GM18517 (cell line): ENCODE measurements around the gene SPTBN4.
"Not testable (repeated sequence)": the region's sequence is repeated elsewhere in the genome, so short reads cannot be mapped to it uniquely, and the experiment has no call there.

ENCODE experiments used
- ATAC-seq: cut with Tn5 transposase; IDR thresholded peaks from one replicate; pipeline ENCODE4 v1.9.1; 2021; ENCODE audit warnings: mild to moderate bottlenecking, moderate library complexity; ENCODE audit not compliant: unreplicated experiment

SPTBN4 gene

DNA sequence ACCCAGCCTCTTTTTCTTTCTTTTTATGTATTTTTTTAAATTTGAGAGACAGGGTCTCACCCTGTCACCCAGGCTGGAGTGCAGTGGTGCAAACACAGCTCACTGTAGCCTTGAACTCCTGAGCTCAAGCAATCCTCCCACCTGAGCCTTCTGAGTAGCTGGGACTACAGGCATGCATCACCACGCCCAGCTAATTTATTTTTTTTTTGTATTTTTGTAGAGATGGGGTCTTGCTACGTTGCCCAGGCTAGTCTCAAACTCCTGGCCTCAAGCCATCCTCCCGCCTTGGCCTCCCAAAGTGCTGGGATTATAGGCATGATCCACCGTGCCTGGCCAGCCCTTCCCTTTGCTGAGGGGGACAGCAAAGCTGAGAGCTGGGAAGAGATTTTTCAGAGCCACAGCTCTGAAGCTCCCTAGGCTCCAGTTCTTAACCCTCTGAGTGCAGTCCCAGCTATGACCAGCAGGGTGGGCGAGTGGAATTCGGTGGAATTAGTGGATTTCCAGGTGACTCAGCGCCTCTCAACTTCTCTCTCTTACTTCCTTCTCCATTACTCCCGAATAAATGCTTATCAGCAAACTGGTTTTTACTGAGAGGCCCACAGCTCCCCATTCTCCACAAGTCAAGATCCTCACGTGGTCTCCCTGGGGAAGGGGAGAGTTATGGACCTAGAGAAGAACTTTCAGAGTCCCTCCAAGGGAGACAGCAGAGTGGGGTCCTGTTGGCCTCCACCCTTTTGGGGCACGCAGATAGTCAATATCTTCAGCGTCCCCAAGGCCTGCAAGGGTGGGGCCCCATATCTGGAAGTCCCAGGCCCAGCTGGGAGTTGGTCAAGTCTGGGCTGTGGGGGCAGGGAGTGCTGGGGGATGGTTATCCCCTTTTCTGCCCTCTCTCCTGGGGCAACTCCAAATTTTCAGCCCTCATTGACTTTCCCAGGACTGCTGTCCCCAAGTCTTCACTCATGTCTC lies 2.5 kb upstream of the SPTBN4 start:
- ATAC-seq: no peak

GRCh38 chr19:40465025-40465556 lies 1.7 kb upstream of the SPTBN4 start:
- no peak for ATAC-seq

DNA sequence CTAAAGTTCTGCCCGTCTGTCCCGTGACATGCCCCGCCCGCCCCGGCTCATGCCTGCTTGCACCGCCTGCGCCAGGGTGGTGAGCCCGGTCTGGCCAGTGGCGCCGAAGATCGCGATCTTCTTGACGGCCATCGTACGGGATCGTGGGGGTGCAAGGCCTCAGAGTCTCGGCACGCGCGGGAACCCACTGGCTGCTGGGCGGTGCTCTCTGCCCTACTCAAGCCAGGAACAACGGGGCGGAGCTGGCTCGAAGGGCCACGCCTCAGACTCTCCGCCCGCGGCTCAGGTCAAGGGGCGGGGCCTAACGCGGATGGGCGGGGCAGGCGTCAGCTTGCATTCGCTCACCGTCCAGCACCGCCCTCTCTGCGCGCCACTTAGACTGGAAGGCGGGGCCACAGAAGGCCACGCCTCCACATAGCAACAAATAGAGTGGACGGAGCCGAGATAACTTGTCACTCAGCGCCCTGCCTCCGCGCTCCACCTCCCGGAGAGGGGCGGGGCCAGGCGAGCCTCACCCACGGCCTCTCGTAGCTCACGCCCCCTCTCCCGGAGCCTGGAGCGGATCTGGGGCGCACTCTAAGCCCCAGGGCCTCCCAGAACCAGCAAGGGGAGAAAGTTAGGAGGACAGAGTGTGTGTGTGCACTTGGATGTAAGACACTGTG lies 1.1 kb upstream of the SPTBN4 start, which contains the start of gene BLVRB:
Gene BLVRB, minus strand, starts transcription at position 189 of the 662 bp plus-strand sequence. Its CDS starts 57 bp downstream, at position 132.
- ATAC-seq: peak; percentile 86

GRCh38 chr19:40466219-40466984 lies 399 bp upstream of the SPTBN4 start:
- peak; percentile 38 for ATAC-seq

GRCh38 chr19:40469011-40469410 lies 2.2 kb downstream of the SPTBN4 start:
- no peak for ATAC-seq

- ATAC-seq: no peak
Observed at GRCh38 chr19:40471111-40471510, 4.3 kb downstream of the SPTBN4 start.

GRCh38 chr19:40472516-40472915 lies 5.7 kb downstream of the SPTBN4 start:
- ATAC-seq: no peak

DNA sequence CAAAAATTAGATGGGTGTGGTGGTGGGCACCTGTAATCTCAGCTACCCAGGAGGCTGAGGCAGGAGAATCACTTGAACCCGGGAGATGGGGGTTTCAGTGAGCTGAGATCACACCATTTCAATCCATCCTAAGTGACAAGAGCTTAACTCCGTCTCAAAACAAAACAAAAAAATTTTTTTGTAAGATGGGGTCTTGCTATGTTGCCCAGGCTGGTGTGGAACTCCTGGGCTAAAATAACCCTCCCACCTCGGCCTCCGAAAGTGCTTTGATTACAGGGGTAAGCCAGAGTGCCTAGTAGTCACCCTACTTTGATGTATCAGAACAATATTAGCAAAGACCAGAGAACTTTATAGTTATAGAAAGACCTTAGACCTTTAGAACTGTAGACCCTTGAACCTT lies 7.9 kb downstream of the SPTBN4 start:
- ATAC-seq: no peak

GRCh38 chr19:40475878-40476644 lies 9.3 kb downstream of the SPTBN4 start:
- not testable (repeated sequence) for ATAC-seq

DNA sequence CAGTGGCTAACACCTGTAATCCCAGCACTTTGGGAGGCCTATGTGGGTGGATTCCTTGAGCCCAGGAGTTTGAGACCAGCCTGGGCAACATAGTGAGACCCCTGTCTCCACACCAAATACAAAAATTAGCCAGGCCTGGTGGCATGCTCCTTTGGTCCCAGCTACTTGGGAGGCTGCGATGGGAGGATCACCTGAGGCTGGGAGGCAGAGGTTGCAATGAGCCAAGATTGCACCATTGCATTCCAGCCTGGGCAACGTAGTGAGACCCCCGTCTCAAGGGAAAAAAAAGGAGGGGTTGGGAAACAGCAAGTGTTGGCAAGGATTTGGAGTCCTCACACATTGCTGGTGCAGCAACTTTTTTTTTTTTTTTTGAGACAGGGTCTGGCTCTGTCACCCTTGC lies 19.2 kb downstream of the SPTBN4 start:
- no peak for ATAC-seq

DNA sequence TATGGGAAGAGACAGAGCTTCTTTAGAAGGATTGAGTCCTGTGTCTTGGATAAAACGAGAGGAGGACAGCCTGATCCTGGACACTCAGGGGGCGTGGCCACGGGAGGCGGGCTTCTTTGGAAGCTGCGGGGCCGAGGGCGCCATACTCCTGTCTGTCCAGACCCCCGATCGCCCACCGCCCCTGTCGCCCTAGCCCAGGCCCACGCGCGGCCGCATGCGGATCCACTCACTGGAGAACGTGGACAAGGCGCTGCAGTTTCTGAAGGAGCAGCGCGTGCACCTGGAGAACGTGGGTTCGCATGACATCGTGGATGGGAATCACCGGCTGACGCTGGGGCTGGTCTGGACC lies 23.1 kb downstream of the SPTBN4 start:
- no peak for ATAC-seq

DNA sequence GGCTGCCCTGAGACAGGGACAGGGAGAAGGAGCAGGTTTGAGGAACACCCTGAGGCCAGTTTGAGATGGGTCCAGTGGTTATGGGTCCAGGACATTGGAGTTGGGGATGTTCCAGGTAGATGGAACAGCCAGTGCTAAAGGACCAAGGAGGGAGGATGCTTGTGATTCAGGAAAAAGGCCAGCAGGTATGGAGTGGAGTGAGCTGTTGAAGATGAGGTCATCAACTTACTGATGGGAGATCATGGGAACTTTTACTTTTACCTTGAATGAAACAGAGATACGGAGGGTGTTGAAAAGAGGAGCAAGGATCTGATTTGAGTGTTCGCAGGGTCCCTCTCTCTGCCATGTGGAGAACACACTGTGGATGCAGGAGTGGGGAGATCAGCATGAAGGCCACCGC lies 25.5 kb downstream of the SPTBN4 start:
- ATAC-seq: no peak

DNA sequence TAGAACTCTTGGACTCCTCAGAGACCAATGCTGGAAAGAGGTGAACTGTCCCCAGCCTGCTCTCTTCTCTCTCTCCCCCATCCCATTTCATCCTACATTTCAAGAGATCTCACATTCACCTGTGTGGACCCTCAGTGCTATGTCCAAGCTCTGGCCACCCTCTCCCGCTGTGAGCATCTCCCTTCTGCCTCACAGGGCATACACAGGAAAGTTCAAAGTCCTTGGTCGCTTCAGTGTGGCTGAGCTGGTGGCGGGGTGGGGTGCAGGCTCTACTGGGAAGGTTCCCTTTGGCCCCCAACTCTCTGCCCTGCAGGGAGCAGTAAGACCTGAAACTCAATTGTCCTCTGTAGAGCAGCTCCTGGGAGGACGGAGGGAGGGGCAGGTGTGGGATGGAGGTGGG lies 27.0 kb downstream of the SPTBN4 start:
- no peak for ATAC-seq

DNA sequence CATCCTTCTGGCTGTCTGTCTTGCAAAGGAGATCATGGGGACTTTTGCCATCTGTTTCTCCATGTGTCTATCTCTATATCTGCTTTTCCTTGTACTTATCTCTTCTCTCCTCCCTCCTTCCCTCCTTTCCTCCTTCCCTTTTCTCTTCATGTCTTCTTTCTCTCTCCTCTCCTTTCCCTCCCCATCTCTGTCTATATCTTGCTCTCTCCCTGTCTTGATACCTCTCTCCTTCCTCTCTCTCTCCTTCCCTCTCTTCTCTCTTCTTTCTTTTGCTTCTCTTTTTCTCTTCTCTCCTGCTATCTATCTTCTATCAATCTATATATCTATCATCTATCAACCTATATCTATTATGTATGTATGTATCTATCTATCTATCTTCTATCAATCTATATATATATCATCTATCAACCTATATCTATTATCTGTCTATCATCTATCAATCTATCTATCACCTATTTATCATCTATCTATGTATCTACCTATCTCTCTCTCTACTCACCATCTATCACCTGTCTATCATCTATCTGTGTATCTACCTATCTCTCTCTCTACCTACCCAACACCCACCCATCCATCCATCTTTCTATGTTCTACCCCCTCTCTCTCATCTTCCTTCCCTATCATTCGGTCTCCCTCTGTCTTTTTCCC lies 27.5 kb downstream of the SPTBN4 start:
- no peak for ATAC-seq

- ATAC-seq: no peak
Observed at GRCh38 chr19:40497214-40497613, 30.4 kb downstream of the SPTBN4 start.

- ATAC-seq: no peak
Observed at GRCh38 chr19:40499320-40499719, 32.5 kb downstream of the SPTBN4 start.

- ATAC-seq: not testable (repeated sequence)
Observed at GRCh38 chr19:40500678-40501530, 34.1 kb downstream of the SPTBN4 start.

DNA sequence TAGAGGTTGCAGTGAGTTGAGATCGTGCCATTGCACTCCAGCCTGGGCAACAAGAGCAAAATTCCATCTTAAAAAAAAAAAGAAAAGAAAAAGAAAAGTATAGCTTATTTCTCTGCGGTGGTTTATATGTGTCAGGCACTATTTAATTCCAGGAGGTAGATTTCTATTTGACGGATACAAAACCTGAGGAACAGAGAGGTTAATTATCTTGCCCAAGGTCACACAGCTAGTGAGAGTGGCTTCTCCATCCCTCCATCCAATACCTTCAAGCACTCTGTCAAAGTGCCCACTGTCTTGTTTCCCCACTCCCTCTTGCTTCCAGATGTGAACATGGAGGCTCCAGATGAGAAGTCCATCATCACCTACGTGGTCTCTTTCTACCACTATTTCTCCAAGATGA lies 34.8 kb downstream of the SPTBN4 start:
- ATAC-seq: no peak

- no peak for ATAC-seq
Observed at GRCh38 chr19:40502081-40502480, 35.3 kb downstream of the SPTBN4 start.
